Esophagus muscularis mucosa (tissue), 3 donors: Measurements from ENCODE around the gene CARNS1.

Experiments
- POLR2A ChIP-seq: fragments of 450-650 bp; IDR thresholded peaks from one replicate; pipeline ENCODE4 v1.6.1; 2017; ENCODE audit warnings: antibody characterized with exemption, moderate library complexity, mild to moderate bottlenecking, low read depth
- TF ChIP-seq, protein P1 (sequence below), 3 experiments: fragments of 200-600 bp in 2 of 3; fragments of 450-650 bp in 1 of 3; sonication (generic) in 2 of 3; IDR thresholded peaks; one replicate each; pipeline ENCODE4 v1.5.1; 2017 to 2019; ENCODE audit warnings: antibody characterized with exemption in 3 of 3, mild to moderate bottlenecking in 2 of 3, moderate library complexity in 1 of 3

GRCh38 chr11:67420646-67421429 is 5.4 kb downstream of the CARNS1 start:
- TF ChIP-seq, protein P1, sequence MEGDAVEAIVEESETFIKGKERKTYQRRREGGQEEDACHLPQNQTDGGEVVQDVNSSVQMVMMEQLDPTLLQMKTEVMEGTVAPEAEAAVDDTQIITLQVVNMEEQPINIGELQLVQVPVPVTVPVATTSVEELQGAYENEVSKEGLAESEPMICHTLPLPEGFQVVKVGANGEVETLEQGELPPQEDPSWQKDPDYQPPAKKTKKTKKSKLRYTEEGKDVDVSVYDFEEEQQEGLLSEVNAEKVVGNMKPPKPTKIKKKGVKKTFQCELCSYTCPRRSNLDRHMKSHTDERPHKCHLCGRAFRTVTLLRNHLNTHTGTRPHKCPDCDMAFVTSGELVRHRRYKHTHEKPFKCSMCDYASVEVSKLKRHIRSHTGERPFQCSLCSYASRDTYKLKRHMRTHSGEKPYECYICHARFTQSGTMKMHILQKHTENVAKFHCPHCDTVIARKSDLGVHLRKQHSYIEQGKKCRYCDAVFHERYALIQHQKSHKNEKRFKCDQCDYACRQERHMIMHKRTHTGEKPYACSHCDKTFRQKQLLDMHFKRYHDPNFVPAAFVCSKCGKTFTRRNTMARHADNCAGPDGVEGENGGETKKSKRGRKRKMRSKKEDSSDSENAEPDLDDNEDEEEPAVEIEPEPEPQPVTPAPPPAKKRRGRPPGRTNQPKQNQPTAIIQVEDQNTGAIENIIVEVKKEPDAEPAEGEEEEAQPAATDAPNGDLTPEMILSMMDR (IDR thresholded peaks at IDR 0.05): no peak
- no peak for TF ChIP-seq POLR2A
